HG03025 (cell line): ENCODE measurements around the gene WWP2.
"Not testable (repeated sequence)": the region's sequence is repeated elsewhere in the genome, so short reads cannot be mapped to it uniquely, and the experiment has no call there.

ENCODE experiments used
- ATAC-seq: cut with Tn5 transposase; IDR thresholded peaks from one replicate; pipeline ENCODE4 v1.9.1; 2021; ENCODE audit warnings: mild to moderate bottlenecking, moderate library complexity; ENCODE audit not compliant: unreplicated experiment, low FRiP score

WWP2 gene

DNA sequence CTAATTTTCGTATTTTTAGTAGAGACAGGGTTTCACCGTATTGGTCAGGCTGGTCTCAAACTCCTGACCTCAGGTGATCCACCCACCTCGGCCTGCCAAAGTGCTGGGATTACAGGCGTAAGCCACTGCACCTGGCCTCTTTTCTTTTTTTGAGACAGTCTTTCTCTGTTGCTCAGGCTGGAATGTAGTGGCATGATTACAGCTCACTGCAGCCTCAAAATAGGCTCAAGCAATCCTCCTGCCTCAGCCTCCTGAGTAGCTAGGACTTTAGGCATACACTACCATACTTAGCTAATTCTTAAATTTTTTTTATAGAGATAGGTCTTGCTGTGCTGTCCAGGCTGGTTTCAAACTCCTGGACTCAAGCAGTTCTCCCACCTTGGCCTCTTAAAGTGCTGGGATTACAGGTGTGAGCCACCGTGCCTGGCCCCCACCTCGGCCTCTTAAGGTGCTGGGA, 29.3 kb downstream of the WWP2 start:
- ATAC-seq = not testable (repeated sequence)

DNA sequence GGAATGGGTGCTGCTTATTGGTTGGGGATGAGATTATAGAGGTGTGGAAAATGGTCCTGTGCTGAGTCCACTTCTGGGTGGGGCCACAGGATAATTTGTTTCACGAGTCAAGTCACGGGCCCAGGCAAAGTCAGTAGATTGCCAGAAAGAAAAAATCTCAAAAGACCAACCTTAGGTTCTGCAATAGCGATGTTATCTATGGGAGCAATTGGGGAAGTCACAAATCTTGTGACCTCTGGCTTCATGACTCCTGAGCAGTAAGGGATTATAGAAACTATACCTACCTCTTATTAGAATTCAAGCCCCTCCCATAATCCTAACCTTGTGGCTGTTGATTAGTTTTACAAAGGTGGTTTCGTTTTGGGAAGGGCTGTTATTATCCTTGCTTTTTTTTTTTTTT, 31.4 kb downstream of the WWP2 start:
- no peak for ATAC-seq

- no peak for ATAC-seq
Observed at GRCh38 chr16:69794486-69794885, 32.4 kb downstream of the WWP2 start.

- ATAC-seq = no peak
Observed at GRCh38 chr16:69796285-69797118, 34.4 kb downstream of the WWP2 start.

GRCh38 chr16:69798466-69798865, 36.3 kb downstream of the WWP2 start:
- no peak for ATAC-seq

DNA sequence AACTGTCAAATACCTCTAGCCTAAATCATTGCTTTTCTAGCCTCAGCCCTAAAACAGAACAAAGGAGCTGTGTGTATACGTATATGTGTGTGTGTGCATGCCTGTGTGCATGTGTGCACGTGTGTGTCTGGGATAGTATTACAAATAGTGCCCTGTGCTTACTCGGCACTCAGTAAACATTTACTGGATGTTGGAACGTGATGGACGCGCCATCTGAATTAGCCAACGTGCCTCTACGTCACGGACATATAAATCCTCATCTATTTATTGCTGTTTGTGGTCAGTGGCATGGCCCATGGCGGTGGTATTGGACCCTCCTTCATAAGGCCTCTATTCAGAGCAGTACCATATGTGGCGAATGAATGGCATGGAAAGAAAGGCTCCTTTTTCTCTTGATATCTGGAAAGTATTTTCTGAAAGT, 37.5 kb downstream of the WWP2 start:
- no peak for ATAC-seq

- ATAC-seq = no peak
Observed at GRCh38 chr16:69804297-69804696, 42.2 kb downstream of the WWP2 start.

- not testable (repeated sequence) for ATAC-seq
Observed at GRCh38 chr16:69806776-69807175, 44.6 kb downstream of the WWP2 start.

GRCh38 chr16:69812688-69813014, 50.5 kb downstream of the WWP2 start:
- no peak for ATAC-seq

GRCh38 chr16:69814078-69814477, 51.9 kb downstream of the WWP2 start:
- no peak for ATAC-seq

DNA sequence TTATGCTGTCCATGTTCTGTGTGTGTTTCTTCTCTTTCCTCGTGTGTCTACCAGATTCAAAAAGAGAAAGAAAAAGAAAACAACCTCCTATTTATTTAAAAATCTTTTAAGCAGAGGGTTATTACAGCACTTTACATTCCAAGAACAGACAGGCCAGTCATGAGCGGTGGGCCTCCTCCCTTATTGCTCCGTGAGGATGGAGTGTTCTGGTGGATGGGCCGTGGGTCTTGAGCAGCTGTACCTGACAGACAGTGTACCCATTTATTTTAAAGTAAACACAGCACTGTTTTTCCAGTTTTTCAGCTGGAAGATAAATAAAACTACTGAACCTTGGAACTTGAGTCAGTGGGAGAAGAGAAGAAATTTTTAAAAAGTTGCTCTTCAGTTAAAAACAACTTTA, 52.4 kb downstream of the WWP2 start:
- no peak for ATAC-seq

DNA sequence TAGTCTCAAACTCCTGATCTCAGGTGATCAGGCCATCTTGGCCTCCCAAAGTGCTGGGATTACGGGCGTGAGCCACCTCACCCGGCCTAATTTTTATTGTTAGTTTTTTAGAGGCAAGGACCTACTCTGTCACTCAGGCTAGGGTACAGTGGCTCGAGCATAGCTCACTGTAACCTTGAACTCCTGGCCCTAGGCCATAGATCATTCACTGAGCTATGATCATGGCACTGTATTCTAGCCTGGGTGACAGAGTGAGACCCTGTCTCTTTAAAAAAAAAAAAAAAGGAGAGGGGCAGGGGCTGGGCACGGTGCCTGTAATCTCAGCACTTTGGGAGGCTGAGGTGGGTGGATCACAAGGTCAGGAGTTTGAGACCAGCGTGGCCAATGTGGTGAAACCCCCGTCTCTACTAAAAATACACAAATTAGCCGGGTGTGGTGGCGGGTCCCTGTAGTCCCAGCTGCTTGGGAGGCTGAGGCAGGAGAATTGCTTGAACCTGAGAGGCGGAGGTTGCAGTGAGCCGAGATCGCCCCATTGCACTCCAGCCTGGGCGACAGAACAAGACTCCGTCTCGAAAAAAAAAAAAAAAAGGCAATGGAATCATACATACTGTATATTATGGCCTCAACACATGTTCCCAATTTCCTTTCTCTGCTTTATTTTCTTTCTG, 53.2 kb downstream of the WWP2 start:
- not testable (repeated sequence) for ATAC-seq

- no peak for ATAC-seq
Observed at GRCh38 chr16:69816996-69817395, 54.9 kb downstream of the WWP2 start.

- ATAC-seq = no peak
Observed at GRCh38 chr16:69818891-69819545, 56.9 kb downstream of the WWP2 start.

GRCh38 chr16:69820926-69821541, 58.9 kb downstream of the WWP2 start:
- ATAC-seq = no peak

- no peak for ATAC-seq
Observed at GRCh38 chr16:69821844-69822173, 59.7 kb downstream of the WWP2 start.

DNA sequence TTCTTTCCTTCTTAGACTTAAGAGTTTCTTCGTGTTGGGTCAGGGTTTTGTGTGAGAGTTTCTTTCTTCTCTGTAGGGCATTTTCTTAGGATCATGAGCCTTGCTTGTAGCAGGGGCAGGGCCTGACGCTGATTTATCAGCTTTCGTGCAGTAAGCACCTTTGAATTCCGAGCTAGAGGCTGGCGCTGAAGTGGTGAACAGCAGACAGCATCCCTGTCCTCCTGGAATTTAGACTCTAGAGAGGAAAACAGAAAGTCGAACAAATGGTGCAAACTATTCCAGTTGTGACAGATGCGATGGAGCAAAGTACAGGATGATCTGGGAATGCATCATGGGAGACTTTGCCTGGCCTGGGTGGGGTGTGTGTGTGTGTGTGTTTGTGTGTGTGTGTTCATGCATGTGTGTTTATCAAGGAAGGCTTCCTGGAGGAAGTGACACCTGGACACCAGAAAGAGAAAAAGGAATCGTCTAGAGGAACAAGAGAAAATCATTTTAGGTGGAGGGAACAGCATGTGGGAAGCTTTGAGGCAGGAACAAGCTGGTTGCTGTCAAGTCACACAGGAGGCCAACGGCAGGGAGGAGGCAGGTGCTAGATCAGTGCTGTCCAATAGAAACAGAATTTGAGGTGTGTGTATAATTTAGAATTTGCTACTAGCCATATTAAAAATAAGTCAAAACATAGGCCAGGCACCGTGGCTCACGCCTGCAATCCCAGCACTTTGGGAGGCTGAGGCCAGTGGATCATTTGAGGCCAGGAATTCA, 60.2 kb downstream of the WWP2 start:
- no peak for ATAC-seq

DNA sequence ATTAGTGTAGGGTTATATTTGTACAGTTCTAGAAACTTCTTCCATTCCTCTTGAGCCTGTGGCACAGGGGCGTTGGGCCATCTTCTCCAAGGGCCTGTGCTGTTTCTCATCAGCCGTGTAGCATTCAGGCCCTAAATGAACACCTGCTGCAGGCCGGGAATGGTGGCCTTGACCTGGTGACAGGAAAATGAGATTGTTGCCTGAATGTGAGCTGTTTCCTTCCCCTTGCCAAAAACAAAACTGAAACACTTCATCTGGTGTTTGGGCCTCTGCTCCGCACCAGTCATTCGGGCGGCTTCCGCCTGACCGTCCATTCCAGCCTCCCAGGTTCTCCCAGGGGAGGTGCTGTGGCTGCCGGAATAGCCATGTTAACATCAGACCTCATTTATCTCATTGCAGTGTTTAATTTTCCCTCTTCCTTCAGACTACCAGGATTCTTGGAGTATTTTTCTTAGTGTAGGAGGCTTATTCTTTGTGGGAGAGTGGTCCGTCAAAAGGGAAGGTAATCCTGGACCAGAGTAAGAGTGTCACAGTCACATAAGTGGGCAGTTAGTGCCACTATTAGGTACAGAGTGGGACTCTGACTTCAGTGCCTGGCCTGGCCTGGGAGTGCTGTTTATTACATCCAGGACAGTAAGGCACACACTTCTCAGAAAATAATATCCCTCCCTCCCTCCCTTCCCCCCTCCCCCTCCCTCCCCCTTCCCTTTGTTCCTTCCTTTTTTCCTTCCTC, 61.9 kb downstream of the WWP2 start:
- no peak for ATAC-seq

- ATAC-seq = not testable (repeated sequence)
Observed at GRCh38 chr16:69824564-69825142, 62.5 kb downstream of the WWP2 start.
